SK-N-SH treated with all-trans-retinoic acid at 6 μM for 48 hours (cell line): Measurements from ENCODE around the gene SFXN1.

Experiments
- ARNTL ChIP-seq: fragments of 450-650 bp; formaldehyde crosslinking; IDR thresholded peaks from 2 replicates; pipeline ENCODE4 v1.5.0; 2020; ENCODE audit warnings: low read depth, mild to moderate bottlenecking, moderate library complexity, borderline replicate concordance
- PPARA ChIP-seq: fragments of 250-450 bp; sonication (Bioruptor Pico); IDR thresholded peaks from 2 replicates; pipeline ENCODE4 v1.5.0; 2020; ENCODE audit warnings: mild to moderate bottlenecking, borderline replicate concordance

DNA sequence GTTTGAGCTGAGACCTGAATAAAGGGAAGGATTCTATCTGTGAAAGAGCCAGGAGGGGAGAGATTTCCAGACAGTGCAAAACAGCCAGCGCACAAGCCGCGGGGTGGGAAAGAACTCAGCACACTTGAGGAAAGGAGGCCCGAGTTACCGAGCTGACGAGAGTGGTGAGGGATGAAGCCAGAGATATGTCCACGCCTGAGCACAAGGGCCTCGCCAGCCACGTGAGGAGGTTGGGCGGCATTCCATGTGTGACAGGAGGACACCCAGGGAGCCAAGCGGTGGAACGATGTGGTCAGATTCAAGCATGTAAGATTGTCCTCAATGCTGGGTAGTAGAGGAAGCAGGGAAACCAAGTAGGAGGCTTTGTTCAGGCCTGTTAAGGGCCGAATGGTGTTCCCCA is 17.0 kb upstream of the SFXN1 start:
- no peak for TF ChIP-seq PPARA
- TF ChIP-seq ARNTL (CRISPR knock-in tag), result no peak
